Subcutaneous abdominal adipose tissue (tissue), 5 donors: ENCODE measurements around the gene PLEKHG7.
A peak's percentile ranks its signal among the peaks of the same experiment; 100 is the strongest.

ENCODE experiments used
- H3K27ac ChIP-seq: one replicate; pipeline ENCODE4 v1.7.0; 2013; ENCODE audit warnings: low read depth, mild to moderate bottlenecking, inconsistent platforms, low read length, moderate library complexity
- H3K27me3 ChIP-seq, 5 donors: one replicate each; pipeline ENCODE4 v1.7.0; 2013; ENCODE audit warnings: low read length in 5 of 5, inconsistent platforms in 1 of 5; ENCODE audit not compliant: control insufficient read depth in 5 of 5, insufficient read depth in 4 of 5
- H3K36me3 ChIP-seq, 5 donors: one replicate each; pipeline ENCODE4 v1.7.0; 2013; ENCODE audit warnings: low read length in 5 of 5; ENCODE audit not compliant: control insufficient read depth in 5 of 5, insufficient read depth in 5 of 5
- H3K4me1 ChIP-seq, 5 donors: one replicate each; pipeline ENCODE4 v1.7.0; 2013; ENCODE audit warnings: low read length in 5 of 5, mild to moderate bottlenecking in 3 of 5, moderate library complexity in 1 of 5; ENCODE audit not compliant: control insufficient read depth in 5 of 5, insufficient read depth in 5 of 5
- H3K4me3 ChIP-seq, 5 donors: one replicate each; pipeline ENCODE4 v1.7.0; 2013; ENCODE audit warnings: low read length in 5 of 5, low read depth in 1 of 5
- H3K9ac ChIP-seq, 5 donors: one replicate each; pipeline ENCODE4 v1.7.0; 2013; ENCODE audit warnings: low read length in 5 of 5, mild to moderate bottlenecking in 4 of 5, moderate library complexity in 3 of 5
- H3K9me3 ChIP-seq, 5 donors: one replicate each; pipeline ENCODE4 v1.7.0; 2013; ENCODE audit warnings: low read length in 5 of 5; ENCODE audit not compliant: control insufficient read depth in 5 of 5
- donor health status: healthy.
- donor health status: healthy.
- donor health status: healthy.
- donor health status: healthy.
- donor health status: healthy.

The PLEKHG7 gene

GRCh38 chr12:92726850-92727249, 24.1 kb downstream of the PLEKHG7 start:
- Histone ChIP-seq H3K4me1 (peaks cover 0 to under 1% (median 0%) of the 10 kb centered on the region in 5 donors), H3K36me3 (no peaks in the 10 kb centered on the region), H3K9me3 (peaks cover 0 to 7% (median 4%) of the 10 kb centered on the region in 5 donors), H3K27me3 (no peaks in the 10 kb centered on the region), H3K27ac (no peak overlapping the region), H3K9ac (no peak overlapping the region), H3K4me3 (no peak overlapping the region)

- Histone ChIP-seq H3K4me3 (no peak overlapping the region), H3K9me3 (no peaks in the 10 kb centered on the region), H3K27me3 (no peaks in the 10 kb centered on the region), H3K36me3 (no peaks in the 10 kb centered on the region), H3K9ac (no peak overlapping the region), H3K27ac (no peak overlapping the region), H3K4me1 (peaks cover 0 to 7% (median 3%) of the 10 kb centered on the region in 5 donors)
Observed at GRCh38 chr12:92729773-92730305, 27.1 kb downstream of the PLEKHG7 start.

GRCh38 chr12:92730758-92731157, 28.0 kb downstream of the PLEKHG7 start:
- Histone ChIP-seq H3K4me1 (peaks cover 7 to 15% (median 11%) of the 10 kb centered on the region in 5 donors), H3K9me3 (no peaks in the 10 kb centered on the region), H3K27me3 (no peaks in the 10 kb centered on the region), H3K4me3 (no peak overlapping the region), H3K9ac (no peak overlapping the region), H3K36me3 (no peaks in the 10 kb centered on the region), H3K27ac (no peak overlapping the region)

- Histone ChIP-seq H3K9me3 (no peaks in the 10 kb centered on the region), H3K27me3 (no peaks in the 10 kb centered on the region), H3K4me1 (peaks cover 7 to 15% (median 11%) of the 10 kb centered on the region in 5 donors), H3K36me3 (no peaks in the 10 kb centered on the region), H3K4me3 (no peak overlapping the region), H3K9ac (no peak overlapping the region), H3K27ac (no peak overlapping the region)
Observed at GRCh38 chr12:92732216-92732615, 29.4 kb downstream of the PLEKHG7 start.

- Histone ChIP-seq H3K4me3 (no peak overlapping the region), H3K36me3 (no peaks in the 10 kb centered on the region), H3K9me3 (no peaks in the 10 kb centered on the region), H3K9ac (no peak overlapping the region), H3K27me3 (no peaks in the 10 kb centered on the region), H3K27ac (no peak overlapping the region), H3K4me1 (peaks cover 7 to 15% (median 11%) of the 10 kb centered on the region in 5 donors)
Observed at GRCh38 chr12:92732716-92733115, 29.9 kb downstream of the PLEKHG7 start.

- Histone ChIP-seq H3K36me3 (no peaks in the 10 kb centered on the region), H3K27me3 (no peaks in the 10 kb centered on the region), H3K4me1 (peaks cover 7 to 15% (median 11%) of the 10 kb centered on the region in 5 donors), H3K9me3 (no peaks in the 10 kb centered on the region), H3K27ac (no peak overlapping the region), H3K9ac (no peak overlapping the region), H3K4me3 (no peak overlapping the region)
Observed at GRCh38 chr12:92733181-92733580, 30.4 kb downstream of the PLEKHG7 start.

GRCh38 chr12:92733661-92734060, 30.9 kb downstream of the PLEKHG7 start:
- H3K4me3 ChIP-seq: no peak overlapping the region

GRCh38 chr12:92735131-92735721, 32.4 kb downstream of the PLEKHG7 start:
- H3K4me1 ChIP-seq: peaks cover 9 to 18% (median 15%) of the 10 kb centered on the region in 5 donors
- peak overlapping the region; percentile 42 for H3K27ac ChIP-seq
- H3K36me3 ChIP-seq: no peaks in the 10 kb centered on the region
- no peaks in the 10 kb centered on the region for H3K9me3 ChIP-seq
- no peak overlapping the region for H3K4me3 ChIP-seq
- no peak overlapping the region for H3K9ac ChIP-seq
- H3K27me3 ChIP-seq: no peaks in the 10 kb centered on the region

More at GRCh38 chr12:92733661-92734060, 30.9 kb downstream of the PLEKHG7 start:
- Histone ChIP-seq H3K36me3 (no peaks in the 10 kb centered on the region), H3K9ac (no peak overlapping the region), H3K27ac (no peak overlapping the region), H3K4me1 (peaks cover 7 to 15% (median 11%) of the 10 kb centered on the region in 5 donors), H3K9me3 (no peaks in the 10 kb centered on the region), H3K27me3 (no peaks in the 10 kb centered on the region)

GRCh38 chr12:92736605-92737004, 33.8 kb downstream of the PLEKHG7 start:
- peaks cover 9 to 19% (median 16%) of the 10 kb centered on the region in 5 donors for H3K4me1 ChIP-seq
- H3K9ac ChIP-seq: no peak overlapping the region
- no peak overlapping the region for H3K4me3 ChIP-seq
- no peaks in the 10 kb centered on the region for H3K9me3 ChIP-seq
- H3K27ac ChIP-seq: no peak overlapping the region
- H3K36me3 ChIP-seq: no peaks in the 10 kb centered on the region
- no peaks in the 10 kb centered on the region for H3K27me3 ChIP-seq

GRCh38 chr12:92737855-92738850, 35.4 kb downstream of the PLEKHG7 start:
- Histone ChIP-seq H3K27me3 (no peaks in the 10 kb centered on the region), H3K36me3 (no peaks in the 10 kb centered on the region), H3K9ac (no peak overlapping the region), H3K4me1 (peaks cover 9 to 18% (median 16%) of the 10 kb centered on the region in 5 donors), H3K4me3 (no peak overlapping the region), H3K9me3 (no peaks in the 10 kb centered on the region), H3K27ac (no peak overlapping the region)
